ENCODE data around the gene CD99L2. TPM values are rescaled to one million over a fixed set of nuclear protein-coding genes. Genes with fewer than 3 reads are reported as not detected.

The CD99L2 gene
- total and polyA plus RNA-seq, 2 of the 8 experiments (the other 6 are each of a cell fraction or from before 2014, with no cell fraction given) = 8.0 to 8.5 TPM

GRCh38 chrX:150864127-150864526, 34.3 kb downstream of the CD99L2 start:
- Histone ChIP-seq H2BK5ac (ENCODE audit: low read depth, low read length) (no peak overlapping the region), H3K23me2 (ENCODE audit: low read depth, low read length) (no peaks in the 10 kb centered on the region), H2BK12ac (ENCODE audit: low read depth, low read length) (no peak overlapping the region), H2BK20ac (ENCODE audit: low read length) (no peak overlapping the region), H3K79me2 (ENCODE audit: control insufficient read depth in 1 of 2, insufficient read depth in 2 of 2, low read length in 2 of 2) (peaks cover 0 to 3% of the 10 kb centered on the region in 2 experiments; a peak in 1 of 4 replicates), H3K27ac (ENCODE audit: low read depth, low read length) (no peak overlapping the region), H3K14ac (ENCODE audit: insufficient read length) (no peak overlapping the region), H4K20me1 (replicated peaks in 1 of 2; ENCODE audit: control insufficient read depth in 1 of 2, insufficient read depth in 2 of 2, low read length in 2 of 2) (no peaks in the 10 kb centered on the region), H3K4me2 (ENCODE audit: insufficient read depth in 1 of 2, low read depth in 2 of 2, low read length in 2 of 2) (no peak overlapping the region), H3K18ac (ENCODE audit: extremely low read depth, low read length) (no peak overlapping the region), H3K9me3 (ENCODE audit: insufficient read depth in 2 of 2, low read depth in 1 of 2, low read length in 1 of 2) (no peaks in the 10 kb centered on the region), H3K36me3 (ENCODE audit: control insufficient read depth in 2 of 4, insufficient read depth in 4 of 4, low read length in 3 of 4) (no peaks in the 10 kb centered on the region), H2AFZ (ENCODE audit: low read length) (no peak overlapping the region), H2BK15ac (ENCODE audit: low read length) (no peak overlapping the region), H2BK120ac (replicated peaks; ENCODE audit: low read depth, low read length) (no peak overlapping the region), H3K4ac (replicated peaks; ENCODE audit: insufficient read length, low read depth, low read length) (no peak overlapping the region), H4K8ac (ENCODE audit: extremely low read depth, insufficient read depth, low read length) (no peak overlapping the region), H4K5ac (ENCODE audit: insufficient read length, low read depth, low read length) (no peak overlapping the region), H2AK5ac (ENCODE audit: low read depth, low read length) (no peak overlapping the region), H3K56ac (replicated peaks; ENCODE audit: insufficient read length, low read depth, low read length) (no peak overlapping the region), H3K27me3 (replicated peaks in 1 of 4; ENCODE audit: control insufficient read depth in 3 of 4, extremely low read depth in 1 of 4, insufficient read depth in 3 of 4, low read length in 3 of 4) (no peaks in the 10 kb centered on the region), H3K23ac (ENCODE audit: insufficient read length) (no peak overlapping the region), H3K4me3 (ENCODE audit: extremely low read depth in 1 of 4, insufficient read depth in 2 of 4, low read depth in 3 of 4, low read length in 4 of 4) (no peak overlapping the region), H4K91ac (replicated peaks; ENCODE audit: insufficient read length, low read length) (no peak overlapping the region), H3K79me1 (ENCODE audit: low read depth, low read length) (no peaks in the 10 kb centered on the region), H3K9ac (replicated peaks in 1 of 4; ENCODE audit: extremely low read depth in 1 of 4, low read depth in 3 of 4, low read length in 3 of 4) (no peak overlapping the region), H3K4me1 (replicated peaks in 1 of 4; ENCODE audit: control insufficient read depth in 3 of 4, insufficient read depth in 4 of 4, low read length in 3 of 4) (no peaks in the 10 kb centered on the region)
- WGBS, 2 experiments (ENCODE audit: extremely low coverage in 1 of 2, insufficient coverage in 1 of 2, insufficient read length in 1 of 2, insufficient replicate concordance in 2 of 2, low coverage in 1 of 2, low lambda C conversion rate in 2 of 2, missing lambda C conversion rate in 1 of 2) = 92% methylated on average over 3 of the region's 3 CpGs; no CpG with 5 or more reads in 1 of the 2 experiments
- no peak for DNase-seq (ENCODE audit: low read depth in 1 of 2, low spot score in 2 of 2)
- TF ChIP-seq SIRT6 (IDR thresholded peaks at IDR 0.05; ENCODE audit: low read length) = no peak
- CTCF ChIA-PET (ENCODE audit: partially characterized antibody) = no interaction called here
- POLR2A ChIA-PET (ENCODE audit: partially characterized antibody) = no interaction called here
- FAIRE-seq = no peak
